K562 (cell line): ENCODE results near the gene CREB3L1. TPM values are rescaled to one million over a fixed set of nuclear protein-coding genes. Genes with fewer than 3 reads are reported as not detected.
A peak's percentile ranks its signal among the peaks of the same experiment; 100 is the strongest.

Experiments
- ATAC-seq: fragments of 200-7000 bp; cut with Tn5 transposase; 3 replicates; pipeline ENCODE4 v1.9.1; 2020; ENCODE audit warnings: moderate library complexity
- BruUV-seq: library from RNA; stranded (reverse); fragments of 400-500 nt; replicated peaks from 2 replicates; lab custom pipeline; 2021; lab: Mats Ljungman, UMichigan
- CTCF ChIA-PET: fragments of 300-600 bp; formaldehyde crosslinking; extraction: SDS; loops from one replicate; lab custom pipeline; 2021; ENCODE audit warnings: low intra/inter-chr PET ratio; lab: Yijun Ruan, JAX
- POLR2A ChIA-PET: fragments of 300-600, 350-650 bp; sonication (Branson Sonifier 250); formaldehyde crosslinking; extraction: SDS; loops from one replicate; lab custom pipeline; 2021; ENCODE audit warnings: antibody characterized with exemption, inconsistent platforms; lab: Yijun Ruan, JAX
- DNase-seq, 4 experiments: peaks; one replicate each; pipeline versions ENCODE4 v3.0.0 to v3.0.0-alpha.2; 2011 to 2018; ENCODE audit warnings: low spot score in 3 of 4, mixed read lengths in 3 of 4; ENCODE audit errors: extremely low read depth in 1 of 4
- FAIRE-seq: peaks from 2 replicates; lab custom pipeline; 2011; peaks lifted over from hg19 to GRCh38; lab: Jason Lieb, UNC
- H2AFZ ChIP-seq: 2 replicates; pipeline ENCODE4 v1.6.0; 2011; ENCODE audit warnings: low read depth, low read length, control low read depth, inconsistent platforms
- H3K27ac ChIP-seq: fragments of 200-600 bp; 3 replicates; pipeline ENCODE4 v1.8.0; 2011; ENCODE audit warnings: low read depth, mild to moderate bottlenecking, control low read depth, inconsistent platforms, low read length, moderate library complexity, mixed read lengths; ENCODE audit errors: extremely low read depth
- H3K27me3 ChIP-seq, 2 experiments: fragments of 300-600 bp in 1 of 2; 2 replicates in 1 of 2; 3 replicates in 1 of 2; pipeline versions ENCODE4 v1.6.0 to v1.8.0; 2011; ENCODE audit warnings: inconsistent platforms in 2 of 2, low read length in 2 of 2, mild to moderate bottlenecking in 1 of 2, mixed read lengths in 1 of 2, moderate library complexity in 1 of 2; ENCODE audit not compliant: control insufficient read depth in 2 of 2, insufficient read depth in 2 of 2
- H3K36me3 ChIP-seq: fragments of 300-600 bp; 3 replicates; pipeline ENCODE4 v1.8.0; 2011; ENCODE audit warnings: mild to moderate bottlenecking, low read length, inconsistent platforms; ENCODE audit not compliant: control insufficient read depth, insufficient read depth
- H3K4me1 ChIP-seq, 2 experiments: fragments of 200-600 bp in 1 of 2; replicated peaks in 1 of 2; 2 replicates in 1 of 2; 3 replicates in 1 of 2; pipeline versions ENCODE4 v1.5.1 to v1.8.0; 2011; ENCODE audit warnings: inconsistent platforms in 2 of 2, low read length in 2 of 2, mild to moderate bottlenecking in 1 of 2, mixed read lengths in 1 of 2, moderate library complexity in 1 of 2; ENCODE audit not compliant: control insufficient read depth in 2 of 2, insufficient read depth in 2 of 2
- H3K4me2 ChIP-seq: 2 replicates; pipeline ENCODE4 v1.6.1; 2011; ENCODE audit warnings: low read length, control low read depth, inconsistent platforms, mixed read lengths; ENCODE audit not compliant: insufficient read depth
- H3K4me3 ChIP-seq: fragments of 200-600 bp; sonication (generic), shearing (Covaris generic); 2 replicates; pipeline ENCODE4 v1.5.1; 2016; ENCODE audit warnings: control low read depth, inconsistent platforms
- H3K79me2 ChIP-seq: fragments of 200-600 bp; 3 replicates; pipeline ENCODE4 v1.8.0; 2011; ENCODE audit warnings: low read length, inconsistent platforms; ENCODE audit not compliant: control insufficient read depth, insufficient read depth
- H3K9ac ChIP-seq, 2 experiments: 2 replicates each; pipeline versions ENCODE4 v1.6.0 to v1.6.1; 2011; ENCODE audit warnings: low read depth in 2 of 2, low read length in 2 of 2, control low read depth in 1 of 2, inconsistent platforms in 1 of 2, mild to moderate bottlenecking in 1 of 2, mixed read lengths in 1 of 2; ENCODE audit not compliant: insufficient read depth in 1 of 2
- H3K9me1 ChIP-seq: one replicate; pipeline ENCODE4 v1.6.0; 2011; ENCODE audit warnings: inconsistent platforms, mild to moderate bottlenecking, low read length, moderate library complexity; ENCODE audit not compliant: control insufficient read depth, insufficient read depth
- H3K9me3 ChIP-seq: replicated peaks from 2 replicates; pipeline ENCODE4 v1.5.1; 2011; ENCODE audit warnings: low read depth, low read length, inconsistent platforms; ENCODE audit not compliant: control insufficient read depth, insufficient read depth
- H4K20me1 ChIP-seq: replicated peaks from 2 replicates; pipeline ENCODE4 v1.6.1; 2011; ENCODE audit warnings: low read length, inconsistent platforms, mixed read lengths; ENCODE audit not compliant: control insufficient read depth, insufficient read depth
- ARID1B ChIP-seq: fragments of 450-650 bp; IDR thresholded peaks from 2 replicates; pipeline ENCODE4 v1.6.1; 2016; ENCODE audit warnings: antibody characterized with exemption, mild to moderate bottlenecking, inconsistent platforms
- ARID3B ChIP-seq: fragments of 250-450 bp; sonication (Bioruptor Pico); IDR thresholded peaks from 2 replicates; pipeline ENCODE4 v1.4.0; 2020; ENCODE audit warnings: borderline replicate concordance
- CBX8 ChIP-seq: fragments of 200-600 bp; sonication (generic); IDR thresholded peaks from 2 replicates; pipeline ENCODE4 v1.6.1; 2012; ENCODE audit warnings: borderline replicate concordance, mixed run types, low read depth, mild to moderate bottlenecking, moderate library complexity, mixed read lengths, low read length, control low read depth, inconsistent platforms; ENCODE audit not compliant: poor library complexity, severe bottlenecking; ENCODE audit errors: extremely low read depth
- PTRF ChIP-seq: fragments of 450-650 bp; IDR thresholded peaks from 2 replicates; pipeline ENCODE4 v1.6.1; 2016; ENCODE audit warnings: mild to moderate bottlenecking, missing genetic modification characterization, missing compliant biosample characterization
- SMARCA4 ChIP-seq: fragments of 450-650 bp; IDR thresholded peaks from 2 replicates; pipeline ENCODE4 v1.6.1; 2016
- ZNF277 ChIP-seq: fragments of 250-450 bp; sonication (Bioruptor Pico); IDR thresholded peaks from 2 replicates; pipeline ENCODE4 v1.8.0; 2022; ENCODE audit warnings: inconsistent platforms, mild to moderate bottlenecking, moderate library complexity, borderline replicate concordance
- ZNF444 ChIP-seq: fragments of 250-450 bp; sonication (Bioruptor Pico); IDR thresholded peaks from 2 replicates; pipeline ENCODE4 v1.4.0; 2020; ENCODE audit warnings: mild to moderate bottlenecking, moderate library complexity
- ZNF57 ChIP-seq: fragments of 450-650 bp; formaldehyde crosslinking; IDR thresholded peaks from 2 replicates; pipeline ENCODE4 v1.4.0; 2020; ENCODE audit warnings: mild to moderate bottlenecking, moderate library complexity
- ZNF76 ChIP-seq: fragments of 250-450 bp; sonication (Bioruptor Pico); IDR thresholded peaks from 2 replicates; pipeline ENCODE4 v1.4.0; 2020; ENCODE audit warnings: mild to moderate bottlenecking, moderate library complexity, borderline replicate concordance
- WGBS: fragments of 100-300 bp; shearing (Covaris generic); methylation state at CpG from one replicate; pipeline ENCODE4 v1.1.6; 2016; ENCODE audit warnings: low coverage, mixed read lengths; ENCODE audit not compliant: insufficient coverage; ENCODE audit errors: missing lambda C conversion rate; 5-methylcytosine and 5-hydroxymethylcytosine counted together
- in situ Hi-C: fragments of 300-500 bp; cut with MboI; formaldehyde crosslinking; loops from 4 replicates; pipeline ENCODE4 v1.15.0; 2018; ENCODE audit warnings: inconsistent platforms, mixed read lengths
- intact Hi-C: fragments of 100-400 bp; cut with micrococcal nuclease; formaldehyde crosslinking; loops from 2 replicates; pipeline ENCODE4 v1.14.2; 2022
- polyA plus RNA-seq, 8 experiments: library from polyadenylated mRNA; depleted of rRNA in 4 of 8; stranded (reverse) in 5 of 8; unstranded in 3 of 8; fragments of >200 nt; fragmentation: Nextera tagmentation in 2 of 8; fragmentation: Illumina TruSeq in 1 of 8; extraction: Ambion mirVana in 2 of 8; extraction: Trizol in 1 of 8; gene quantifications; 2 replicates each; pipeline versions ENCODE4 v1.2.1 to v1.2.3, GENCODE V29; 2011 to 2014; ENCODE audit warnings: inconsistent platforms in 1 of 8, missing spikeins in 1 of 8
- total RNA-seq, 7 experiments: library from RNA; depleted of rRNA in 6 of 7; stranded (reverse); fragments of >200 nt in 6 of 7; fragmentation: Illumina TruSeq in 2 of 7; extraction: Trizol in 2 of 7; gene quantifications; 2 replicates each; pipeline versions ENCODE4 v1.2.1 to v1.2.3, GENCODE V29; 2011 to 2021; ENCODE audit warnings: low replicate concordance in 1 of 7

Gene CREB3L1
- total and polyA plus RNA-seq, 9 of the 15 experiments (the other 6 are each of a cell fraction or from before 2014, with no cell fraction given) = 1.2 to 27.6 (median 3.7) TPM

DNA sequence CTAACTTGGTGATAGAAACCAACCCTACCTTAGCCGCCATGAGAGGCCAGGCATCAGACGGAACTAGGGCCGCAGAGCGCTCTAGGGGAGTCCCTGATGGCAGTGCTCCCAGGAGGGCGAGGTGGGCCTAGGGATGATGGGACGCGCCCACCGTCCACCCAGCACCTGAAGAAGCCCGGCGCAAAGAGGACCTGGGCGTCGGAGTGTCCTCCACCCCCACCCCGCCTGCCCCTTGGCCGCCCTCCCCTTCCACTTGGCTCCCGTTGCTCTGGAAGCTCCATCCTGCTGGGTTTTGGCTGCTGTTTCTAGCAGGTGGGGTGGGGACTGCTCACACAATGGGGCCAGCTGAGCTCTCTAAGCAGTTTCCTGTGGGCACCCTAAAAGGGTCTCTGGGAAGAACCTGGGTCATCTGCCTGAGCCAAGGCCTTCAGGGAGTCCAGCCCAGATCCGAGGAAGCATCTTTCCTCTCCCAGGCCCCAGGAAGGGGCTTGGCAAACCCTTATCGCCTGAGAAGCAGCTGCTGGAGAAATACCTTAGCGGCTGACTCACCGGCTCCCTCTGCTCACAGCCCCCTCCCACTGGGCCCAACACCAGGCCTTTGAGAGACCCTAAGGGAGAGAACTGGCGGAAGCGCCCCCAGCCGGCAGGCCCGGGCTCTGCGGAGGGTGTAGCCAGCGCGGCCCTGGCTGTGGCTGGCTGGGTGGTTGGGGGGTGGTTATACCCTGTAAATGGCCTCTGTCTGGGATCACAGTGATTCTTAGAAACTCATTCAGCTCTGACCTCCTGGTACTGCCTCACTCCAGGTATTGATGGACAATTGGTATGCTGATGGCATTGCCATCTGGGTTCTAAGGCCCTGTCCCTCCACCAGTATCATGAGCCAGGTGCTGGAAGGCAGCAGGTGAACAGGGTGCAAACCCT, 19.3 kb downstream of the CREB3L1 start:
- Histone ChIP-seq H3K4me3 (peak overlapping the region; percentile 48; the same call in 1 of the 2 replicates), H3K36me3 (peaks cover 12% of the 10 kb centered on the region; the same call in 2 of the 3 replicates), H3K27me3 (no peaks in the 10 kb centered on the region), H3K9me3 (no peaks in the 10 kb centered on the region), H4K20me1 (no peaks in the 10 kb centered on the region), H3K9me1 (no peaks in the 10 kb centered on the region), H3K4me1 (peaks cover 25 to 48% of the 10 kb centered on the region in 2 experiments), H3K4me2 (peak overlapping the region; percentile 80), H2AFZ (peak overlapping the region; percentile 86), H3K27ac (peak overlapping the region; percentile 85), H3K9ac (peak overlapping the region; percentile 75 to 90), H3K79me2 (peaks cover 38% of the 10 kb centered on the region)
- CTCF ChIA-PET = interaction anchor here (0.8 kb wide), 1 partner anchor 59 kb away, joined by 3 read pairs; no protein-coding TSS in a partner anchor
- intact Hi-C loops = loop anchor here (1.0 to 5.0 kb wide), 3 partner anchors 18 to 174 kb away; partner anchors contain the start of gene PHF21A
- peak; percentile 97 for FAIRE-seq
- BruUV-seq = no TSS peak
- WGBS = 12% methylated on average over 18 of the region's 26 CpGs
- DNase-seq = peak; percentile 92 to 98 (median 95)
- in situ Hi-C loops = no loop called here
- ATAC-seq = peak; percentile 87
- POLR2A ChIA-PET = interaction anchor here (0.5 to 3.1 kb wide), 6 partner anchors 12 to 303 kb away, joined by 3 to 20 read pairs (median 6); partner anchors contain the start of gene CREB3L1
- TF ChIP-seq ARID3B (CRISPR knock-in tag) (no peak), ZNF57 (no peak), SMARCA4 (peak; percentile 97), CBX8 (no peak), PTRF (tag) (no peak), ZNF444 (CRISPR knock-in tag) (no peak), ZNF76 (no peak), ARID1B (peak; percentile 98), ZNF277 (CRISPR knock-in tag) (no peak)
